ENCODE measurements around the gene C19orf73.

GRCh38 chr19:49113762-49114629 lies 4.9 kb downstream of the C19orf73 start, which contains the start of gene LIN7B:
- peak; percentile 85 for TF ChIP-seq CTCF (IDR thresholded peaks at IDR 0.05)
- TF ChIP-seq ZFX (IDR thresholded peaks at IDR 0.05; ENCODE audit: borderline replicate concordance): no peak

All from 22Rv1 (cell line).